KMS-11 (cell line): ENCODE data around the gene KRT1.

Source experiments
- H2AFZ ChIP-seq: fragments of 200-600 bp; sonication (generic); 2 replicates; pipeline ENCODE4 v1.6.1; 2016; ENCODE audit warnings: antibody characterized with exemption, mixed run types, low read depth
- H3K27ac ChIP-seq: fragments of 200-600 bp; sonication (generic); 2 replicates; pipeline ENCODE4 v1.6.1; 2016; ENCODE audit warnings: mild to moderate bottlenecking, mixed run types
- H3K27me3 ChIP-seq: fragments of 200-600 bp; sonication (generic); 2 replicates; pipeline ENCODE4 v1.6.1; 2017; ENCODE audit warnings: mild to moderate bottlenecking, low read depth, mixed run types, moderate library complexity; ENCODE audit not compliant: insufficient read depth
- H3K36me3 ChIP-seq: fragments of 200-600 bp; sonication (generic); 2 replicates; pipeline ENCODE4 v1.6.1; 2017; ENCODE audit warnings: mild to moderate bottlenecking, mixed run types; ENCODE audit not compliant: insufficient read depth
- H3K4me1 ChIP-seq: fragments of 200-600 bp; sonication (generic); 2 replicates; pipeline ENCODE4 v1.6.1; 2016; ENCODE audit warnings: mild to moderate bottlenecking, low read depth, mixed run types; ENCODE audit not compliant: poor library complexity, severe bottlenecking
- H3K4me2 ChIP-seq: fragments of 200-600 bp; sonication (generic); 2 replicates; pipeline ENCODE4 v1.7.0; 2016; ENCODE audit warnings: mild to moderate bottlenecking, mixed run types
- H3K4me3 ChIP-seq: fragments of 200-600 bp; sonication (generic); IDR thresholded peaks from 2 replicates; pipeline ENCODE4 v1.6.1; 2017; ENCODE audit warnings: low read depth, low read length, mixed read lengths; ENCODE audit not compliant: insufficient read depth
- H3K79me2 ChIP-seq: fragments of 200-600 bp; sonication (generic); 2 replicates; pipeline ENCODE4 v1.6.1; 2016; ENCODE audit warnings: low read depth, mixed run types; ENCODE audit not compliant: insufficient read depth
- H3K9ac ChIP-seq: fragments of 200-600 bp; sonication (generic); 2 replicates; pipeline ENCODE4 v1.6.1; 2016; ENCODE audit warnings: mild to moderate bottlenecking, mixed run types
- H4K20me1 ChIP-seq: fragments of 200-600 bp; sonication (generic); 2 replicates; pipeline ENCODE4 v1.6.1; 2016; ENCODE audit warnings: mild to moderate bottlenecking, mixed run types; ENCODE audit not compliant: insufficient read depth
- TF ChIP-seq, protein P1 (sequence below): fragments of 200-600 bp; sonication (generic); conservative IDR thresholded peaks from 2 replicates; pipeline ENCODE4 v1.6.1; 2017; ENCODE audit warnings: low read depth, mild to moderate bottlenecking, antibody characterized with exemption, low read length, moderate library complexity, mixed read lengths

KRT1 gene

DNA sequence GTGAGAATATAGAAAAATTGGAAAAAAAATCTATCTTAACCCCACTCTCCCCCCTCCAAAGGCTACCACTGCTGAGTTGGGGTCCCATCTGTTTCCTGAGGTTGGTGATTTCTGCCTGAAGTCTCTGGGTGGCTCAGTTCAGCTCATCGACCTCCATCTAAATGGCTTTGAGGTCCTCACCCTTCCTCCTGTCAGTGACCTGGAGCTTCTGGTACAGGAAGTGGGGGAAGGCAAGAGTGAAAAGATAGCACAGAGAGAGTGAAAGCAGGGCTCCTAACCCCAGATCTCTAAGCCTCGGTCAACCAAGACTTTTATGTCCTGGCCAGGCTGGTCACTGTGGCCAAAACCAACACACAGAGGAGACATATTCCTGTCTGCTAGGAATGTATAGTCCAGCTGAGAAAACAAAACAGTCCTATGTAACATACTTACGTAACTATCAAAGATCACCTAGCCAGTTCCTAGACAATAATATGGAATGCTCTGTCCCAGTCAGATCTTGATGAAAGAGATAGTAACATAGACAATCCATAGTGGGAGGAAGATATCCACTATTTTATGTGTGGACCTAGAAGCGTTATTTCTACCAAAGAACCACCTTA is 49.5 kb downstream of the KRT1 start:
- Histone ChIP-seq H3K27me3 (peaks cover 9% of the 10 kb centered on the region; the same call in 1 of the 2 replicates), H3K4me3 (no peak overlapping the region), H2AFZ (no peak overlapping the region), H3K36me3 (no peaks in the 10 kb centered on the region), H3K9ac (no peak overlapping the region), H3K4me1 (no peaks in the 10 kb centered on the region), H3K79me2 (no peaks in the 10 kb centered on the region), H4K20me1 (no peaks in the 10 kb centered on the region), H3K27ac (no peak overlapping the region), H3K4me2 (no peak overlapping the region)
- TF ChIP-seq, protein P1, sequence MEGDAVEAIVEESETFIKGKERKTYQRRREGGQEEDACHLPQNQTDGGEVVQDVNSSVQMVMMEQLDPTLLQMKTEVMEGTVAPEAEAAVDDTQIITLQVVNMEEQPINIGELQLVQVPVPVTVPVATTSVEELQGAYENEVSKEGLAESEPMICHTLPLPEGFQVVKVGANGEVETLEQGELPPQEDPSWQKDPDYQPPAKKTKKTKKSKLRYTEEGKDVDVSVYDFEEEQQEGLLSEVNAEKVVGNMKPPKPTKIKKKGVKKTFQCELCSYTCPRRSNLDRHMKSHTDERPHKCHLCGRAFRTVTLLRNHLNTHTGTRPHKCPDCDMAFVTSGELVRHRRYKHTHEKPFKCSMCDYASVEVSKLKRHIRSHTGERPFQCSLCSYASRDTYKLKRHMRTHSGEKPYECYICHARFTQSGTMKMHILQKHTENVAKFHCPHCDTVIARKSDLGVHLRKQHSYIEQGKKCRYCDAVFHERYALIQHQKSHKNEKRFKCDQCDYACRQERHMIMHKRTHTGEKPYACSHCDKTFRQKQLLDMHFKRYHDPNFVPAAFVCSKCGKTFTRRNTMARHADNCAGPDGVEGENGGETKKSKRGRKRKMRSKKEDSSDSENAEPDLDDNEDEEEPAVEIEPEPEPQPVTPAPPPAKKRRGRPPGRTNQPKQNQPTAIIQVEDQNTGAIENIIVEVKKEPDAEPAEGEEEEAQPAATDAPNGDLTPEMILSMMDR = no peak

DNA sequence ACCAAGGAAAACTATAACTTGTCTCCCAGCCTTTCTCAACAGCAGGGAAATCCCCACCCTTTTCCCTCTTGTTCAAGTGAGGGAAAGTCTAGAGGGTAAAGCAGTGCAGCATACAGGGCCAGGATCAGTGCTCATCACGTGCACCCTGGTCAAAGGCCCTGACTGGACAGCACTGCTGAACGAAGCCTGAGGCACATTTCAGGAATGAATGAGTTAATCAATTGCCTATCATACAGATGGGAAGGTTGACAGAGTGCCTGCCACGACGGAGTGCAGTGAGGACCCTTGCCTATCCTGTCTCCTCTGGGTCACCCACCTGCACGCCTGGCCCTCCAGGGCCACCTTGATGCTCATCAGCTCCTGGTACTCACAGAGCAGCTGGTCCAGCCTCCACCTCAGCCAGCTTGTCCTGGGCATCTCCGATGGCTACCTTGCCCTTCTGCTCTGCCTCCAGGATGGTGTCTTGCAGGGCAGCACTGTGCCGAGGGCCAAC is 50.2 kb downstream of the KRT1 start:
- H3K4me2 ChIP-seq = no peak overlapping the region
- no peaks in the 10 kb centered on the region for H3K36me3 ChIP-seq
- H3K27ac ChIP-seq = no peak overlapping the region
- H3K4me3 ChIP-seq = no peak overlapping the region
- TF ChIP-seq, protein P1 = no peak
- H3K27me3 ChIP-seq = peaks cover 9% of the 10 kb centered on the region; the same call in 1 of the 2 replicates
- no peaks in the 10 kb centered on the region for H3K4me1 ChIP-seq
- no peak overlapping the region for H3K9ac ChIP-seq
- no peaks in the 10 kb centered on the region for H4K20me1 ChIP-seq
- no peak overlapping the region for H2AFZ ChIP-seq
- no peaks in the 10 kb centered on the region for H3K79me2 ChIP-seq

DNA sequence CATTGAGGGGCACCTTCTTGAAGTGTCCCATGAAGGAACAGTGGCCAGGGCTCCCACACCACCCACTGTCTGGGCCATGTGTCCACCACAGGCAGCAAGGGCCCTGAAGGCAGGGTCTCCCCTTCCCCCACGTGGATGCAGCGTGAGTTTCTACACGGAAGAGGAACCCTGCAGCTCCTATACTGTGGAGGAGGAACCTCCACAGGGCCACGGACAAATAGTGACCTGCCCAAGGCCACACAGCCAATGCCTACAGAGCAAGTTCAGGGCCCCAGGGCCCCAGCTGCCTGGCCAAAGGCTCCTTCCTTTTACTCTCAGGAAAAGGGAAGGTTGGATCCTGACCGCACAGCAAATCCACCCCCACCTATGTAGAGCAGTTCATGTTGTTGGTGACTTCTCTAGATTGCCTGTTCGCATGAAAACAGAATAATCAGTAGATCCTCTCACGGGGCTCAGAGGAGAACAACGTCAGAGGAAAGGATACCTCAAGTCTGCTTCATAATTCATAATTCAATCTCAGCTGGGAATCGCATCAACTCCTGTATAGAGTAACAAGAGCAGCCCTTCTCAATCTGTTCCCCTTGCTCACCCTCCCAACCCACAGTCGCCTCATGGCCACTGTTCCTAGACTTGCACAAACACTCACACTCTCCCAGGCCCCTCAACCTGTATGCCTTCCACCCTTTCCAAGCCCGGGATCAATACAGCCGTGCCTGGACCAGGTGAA is 50.8 kb downstream of the KRT1 start:
- Histone ChIP-seq H3K9ac (no peak overlapping the region), H3K4me2 (no peak overlapping the region), H3K4me1 (no peaks in the 10 kb centered on the region), H3K27ac (no peak overlapping the region), H3K36me3 (no peaks in the 10 kb centered on the region), H3K4me3 (no peak overlapping the region), H3K27me3 (peaks cover 10% of the 10 kb centered on the region), H2AFZ (no peak overlapping the region), H3K79me2 (no peaks in the 10 kb centered on the region), H4K20me1 (no peaks in the 10 kb centered on the region)
- TF ChIP-seq, protein P1 = no peak

DNA sequence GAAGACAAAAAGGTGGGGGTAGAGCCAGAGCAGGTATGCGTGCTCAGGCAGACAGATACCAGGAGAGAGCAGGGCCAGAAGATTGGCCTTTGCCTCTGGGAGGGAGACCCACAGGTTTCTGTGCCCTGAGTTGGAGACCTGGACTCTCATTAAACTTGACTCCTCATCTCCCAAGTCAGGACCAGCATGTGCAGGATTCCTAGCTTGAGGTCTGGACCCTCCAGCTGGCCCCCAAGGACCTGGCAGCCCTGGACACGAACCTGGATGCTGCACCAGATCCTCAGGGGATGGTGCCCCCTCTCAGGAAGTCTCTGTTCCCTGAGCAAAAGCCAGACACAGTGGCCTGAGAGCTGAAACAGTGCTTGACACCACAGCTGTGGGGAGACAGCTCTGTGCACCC is 51.4 kb downstream of the KRT1 start:
- TF ChIP-seq, protein P1 = no peak
- Histone ChIP-seq H3K9ac (no peak overlapping the region), H3K4me3 (no peak overlapping the region), H2AFZ (no peak overlapping the region), H3K27ac (no peak overlapping the region), H3K79me2 (no peaks in the 10 kb centered on the region), H4K20me1 (no peaks in the 10 kb centered on the region), H3K4me2 (no peak overlapping the region), H3K4me1 (no peaks in the 10 kb centered on the region), H3K27me3 (peaks cover 13% of the 10 kb centered on the region), H3K36me3 (no peaks in the 10 kb centered on the region)
